Fibroblast of peridontal ligament (primary cell): ENCODE measurements around the gene SERPINA6.
"Not testable (repeated sequence)": the region's sequence is repeated elsewhere in the genome, so short reads cannot be mapped to it uniquely, and the experiment has no call there.

Source experiments
- DNase-seq: peaks from one replicate; pipeline ENCODE4 v3.0.0-alpha.2; 2010; ENCODE audit errors: extremely low read depth

Gene SERPINA6

DNA sequence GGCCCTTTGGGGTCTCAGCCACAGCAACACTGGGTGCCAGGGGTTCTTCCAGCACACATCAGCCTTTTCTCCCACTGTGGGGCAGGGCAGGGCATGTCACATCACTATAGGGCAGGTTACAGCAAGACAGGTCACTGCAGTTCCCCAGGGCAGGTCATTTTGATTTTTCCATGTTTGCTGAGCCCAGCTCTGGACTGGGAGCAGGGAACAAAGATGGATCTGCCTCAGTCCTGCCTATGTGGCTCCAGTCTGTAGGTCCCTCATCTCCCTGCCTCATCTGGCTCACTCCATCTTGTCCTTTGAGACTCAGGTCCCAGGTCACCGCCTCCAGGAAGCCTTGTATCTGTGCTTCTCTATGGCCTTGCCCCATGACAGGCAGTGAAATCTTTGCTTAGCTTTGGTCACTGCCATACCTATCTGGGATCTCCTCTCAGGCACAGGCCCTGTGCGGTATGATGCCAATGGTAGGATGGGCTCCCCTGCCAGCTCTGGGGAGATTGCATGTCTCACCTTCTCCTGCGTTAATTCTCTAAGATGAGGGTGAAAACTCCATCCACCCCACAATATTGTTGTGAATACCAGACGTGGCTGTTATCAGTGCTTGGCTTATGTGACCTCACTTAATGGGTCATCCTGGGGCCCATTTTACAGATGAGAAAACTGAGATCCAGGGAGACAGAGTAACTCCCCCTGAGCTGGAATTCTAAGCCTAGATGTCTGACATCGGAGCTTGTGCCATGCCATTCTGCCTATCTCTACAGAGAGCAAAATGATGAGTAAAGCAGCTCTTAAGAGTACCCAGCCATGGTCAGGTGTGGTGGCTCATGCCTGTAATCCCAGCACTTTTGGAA lies 1.5 kb downstream of the SERPINA6 start:
- DNase-seq: no peak

DNA sequence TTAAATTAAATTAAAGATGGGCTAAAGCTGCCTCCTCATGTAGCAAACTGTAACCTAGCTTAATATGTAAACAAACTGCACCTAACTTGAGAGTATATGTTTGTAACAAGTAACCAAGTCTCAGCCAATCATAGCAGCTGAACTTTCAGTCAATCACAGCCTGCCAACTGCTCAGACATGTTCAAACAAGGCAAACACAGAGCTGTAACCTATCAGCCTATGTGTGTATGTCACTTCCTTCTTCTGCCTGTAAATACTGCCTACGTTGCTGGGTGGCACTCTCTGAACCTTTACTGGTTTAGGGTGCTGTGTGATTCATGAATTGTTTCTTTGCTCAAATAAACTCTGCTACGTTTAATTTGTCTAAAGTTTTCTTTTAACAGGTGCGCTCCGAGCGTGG lies 2.9 kb downstream of the SERPINA6 start:
- no peak for DNase-seq

DNA sequence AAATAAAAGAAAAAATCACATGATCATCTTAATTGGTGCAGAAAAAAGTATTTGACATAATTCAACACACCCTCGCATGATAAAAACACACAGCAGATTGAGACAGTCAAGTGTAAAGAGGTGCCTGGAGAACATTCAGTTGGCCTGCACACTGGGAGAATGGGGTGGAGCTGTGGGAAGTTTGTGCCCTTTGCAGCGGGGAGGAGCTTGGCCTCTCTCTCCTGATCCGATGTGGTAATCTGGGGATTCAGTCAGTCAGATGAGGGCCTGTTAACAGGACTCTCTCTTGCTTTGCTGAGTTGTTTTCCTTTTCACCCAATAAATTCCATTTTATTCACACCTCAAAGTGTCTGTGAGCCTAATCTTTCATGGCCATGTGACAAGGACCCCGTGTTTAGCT lies 5.9 kb downstream of the SERPINA6 start:
- peak; percentile 41 for DNase-seq

DNA sequence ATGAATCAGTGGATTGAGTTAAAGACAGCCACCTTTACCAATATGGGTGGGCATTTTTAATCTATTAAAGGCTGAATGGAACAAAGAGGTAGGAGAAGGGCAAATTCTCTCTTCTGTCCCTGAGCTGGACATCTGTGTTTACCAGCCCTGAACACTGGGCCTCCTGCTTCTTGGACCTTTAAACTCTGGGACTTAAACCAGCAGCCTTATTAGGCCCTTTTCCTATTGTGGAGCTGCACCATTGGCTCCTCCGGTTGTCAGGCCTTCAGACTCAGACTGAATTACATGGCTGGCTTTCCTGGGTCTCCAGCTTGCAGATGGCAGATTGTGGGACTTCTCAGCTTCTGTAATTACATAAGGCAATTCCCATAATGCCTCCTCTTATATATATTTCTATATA lies 6.4 kb downstream of the SERPINA6 start:
- no peak for DNase-seq

DNA sequence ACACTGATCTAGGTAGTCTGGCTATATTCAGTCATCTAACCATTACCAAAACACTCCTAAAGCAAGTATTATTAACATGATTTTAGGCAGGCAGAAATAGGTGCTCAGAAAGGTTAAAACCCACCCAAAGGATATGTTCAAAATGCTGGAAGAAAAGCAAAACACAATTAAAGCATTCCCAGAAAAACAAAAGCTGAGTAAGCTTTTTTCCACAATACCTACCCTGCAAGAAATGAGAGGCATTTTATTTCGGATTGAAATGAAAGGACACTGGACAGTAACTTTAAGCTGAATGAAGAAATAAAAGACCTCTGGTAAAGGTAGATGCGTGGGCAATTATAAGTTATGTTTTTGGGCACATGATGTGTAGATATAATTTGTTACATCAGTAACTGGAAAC lies 8.2 kb downstream of the SERPINA6 start:
- no peak for DNase-seq

DNA sequence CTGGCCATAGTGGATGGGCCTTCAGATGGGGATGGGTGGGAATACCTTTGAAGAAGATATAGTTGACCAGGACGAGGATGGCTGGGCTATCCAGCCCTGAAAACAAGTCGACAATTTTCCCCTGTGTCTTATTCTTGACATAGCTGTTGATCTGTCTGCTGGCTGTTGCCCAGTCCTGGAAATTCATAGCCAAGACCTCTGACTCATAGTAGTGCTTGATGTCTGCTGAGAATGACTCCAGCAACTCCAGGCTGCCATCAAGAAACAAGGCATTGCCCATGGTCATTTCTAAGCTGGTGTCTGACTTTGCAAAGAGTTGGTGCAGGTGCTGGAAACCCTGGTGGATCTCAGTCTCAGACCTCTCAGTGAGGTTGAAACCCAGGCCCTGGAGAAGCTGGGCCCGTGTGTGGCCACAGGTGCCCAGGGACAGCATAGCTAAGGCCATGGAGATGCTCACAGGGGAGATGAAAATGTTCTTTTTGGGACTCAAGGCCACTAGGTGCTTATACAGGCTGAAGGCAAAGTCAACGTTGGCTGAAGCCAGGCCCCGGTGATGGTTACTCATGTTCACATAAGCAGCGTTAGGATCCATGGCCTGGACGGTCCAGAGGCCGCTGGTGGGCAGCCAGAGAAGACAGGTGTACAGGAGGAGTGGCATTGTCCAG lies 9.0 kb downstream of the SERPINA6 start:
- DNase-seq: peak; percentile 43

DNA sequence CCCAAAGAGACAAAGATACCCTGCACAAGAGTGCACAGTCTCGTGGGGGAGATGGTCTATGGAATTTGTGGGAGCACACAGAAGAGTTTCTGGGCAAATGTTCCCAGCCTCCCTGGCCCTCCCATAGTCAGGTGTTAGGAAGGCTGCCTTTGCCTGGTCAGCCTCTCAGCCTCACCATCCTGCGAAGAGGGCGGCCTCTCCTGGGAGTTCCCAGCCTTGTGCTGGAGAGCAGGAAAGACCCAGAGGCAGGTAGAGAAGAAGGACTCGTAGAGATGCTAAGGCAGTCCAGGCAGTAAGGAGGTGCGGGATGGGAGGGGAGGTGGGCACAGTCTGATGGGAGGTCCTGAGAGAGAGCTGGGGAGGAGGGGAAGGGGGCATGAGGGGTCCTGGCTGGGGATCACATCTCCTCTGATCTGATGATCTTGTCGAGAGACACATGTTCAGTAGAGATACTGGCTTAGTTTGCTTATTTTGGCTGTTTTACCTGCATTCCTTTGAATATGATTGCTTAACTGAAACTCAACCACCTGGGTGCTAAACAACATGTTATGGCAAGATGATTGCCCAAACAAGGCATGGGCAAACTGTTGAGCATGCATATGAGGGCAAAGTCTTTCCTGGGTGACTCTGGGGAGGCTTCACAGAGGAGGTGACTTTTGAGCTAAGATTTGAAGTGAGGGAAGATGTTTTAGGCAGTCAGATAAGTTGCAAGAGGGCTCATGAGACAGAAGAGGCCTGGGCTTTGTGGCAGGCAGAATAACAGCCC lies 10.5 kb downstream of the SERPINA6 start:
- DNase-seq: no peak

DNA sequence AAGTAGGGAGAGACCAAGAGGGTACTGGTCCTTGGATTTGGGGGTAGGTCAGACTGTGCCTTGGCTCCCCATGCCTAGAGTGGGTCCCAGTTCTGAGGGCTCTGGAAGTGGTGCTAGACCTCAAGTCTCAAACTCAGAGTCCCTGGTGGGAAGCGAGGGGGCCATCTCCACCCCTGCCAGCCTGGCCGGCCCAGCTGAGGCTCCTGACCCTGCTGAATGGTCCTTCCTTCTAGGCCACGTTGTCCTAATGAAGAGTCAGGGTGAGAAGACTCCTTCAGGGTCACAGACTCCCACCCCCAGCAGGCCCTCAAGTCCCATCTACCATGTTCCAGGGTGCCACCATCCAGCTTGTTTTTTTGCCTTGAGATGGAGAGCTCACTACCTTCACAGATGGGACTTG lies 12.9 kb downstream of the SERPINA6 start:
- DNase-seq: no peak

DNA sequence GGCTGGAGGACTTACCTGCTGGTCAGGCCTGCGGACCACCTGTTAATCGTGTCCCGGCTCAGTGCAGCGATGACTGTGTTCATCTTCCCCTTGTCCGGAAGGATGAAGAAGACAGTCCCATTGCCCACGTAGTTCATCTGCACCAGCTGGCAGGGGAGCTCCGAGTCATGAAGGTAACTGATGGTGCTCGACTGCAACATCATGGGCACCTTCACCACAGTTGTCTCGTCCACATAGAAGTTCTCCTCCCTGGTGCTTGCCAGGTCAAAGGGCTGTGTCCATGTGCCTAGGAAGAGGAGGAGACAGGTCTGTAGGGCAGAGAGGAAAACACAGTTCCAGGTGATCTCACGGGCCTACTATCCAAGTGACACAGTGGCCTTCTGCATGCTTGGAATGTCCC lies 13.4 kb downstream of the SERPINA6 start:
- DNase-seq: no peak

DNA sequence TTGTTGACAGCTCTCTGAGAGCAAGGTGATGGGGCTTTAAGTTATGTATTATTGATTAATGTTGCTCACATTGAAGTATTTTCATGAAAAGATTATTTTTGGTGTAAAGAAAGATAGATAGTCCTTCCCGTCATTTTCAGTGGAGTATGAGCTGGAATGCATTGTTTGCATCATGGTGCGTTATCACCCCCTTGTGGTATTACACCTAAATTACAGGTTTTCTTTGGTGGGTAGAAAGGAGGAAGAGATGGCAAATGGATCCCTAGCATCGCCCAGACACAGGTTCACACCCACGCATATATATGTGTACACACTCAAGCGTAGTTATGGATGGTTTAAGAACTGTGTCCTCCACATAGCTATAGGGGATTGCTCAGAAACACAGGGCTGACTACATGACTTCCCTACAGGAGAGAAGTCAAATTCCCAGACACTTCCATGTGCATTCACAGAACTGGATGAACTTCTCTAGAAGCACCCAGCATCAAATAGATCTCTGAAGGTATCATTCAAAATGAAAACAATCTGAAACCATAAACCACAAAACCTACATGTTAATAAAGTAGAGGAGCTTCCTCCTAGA lies 15.6 kb downstream of the SERPINA6 start:
- DNase-seq: no peak

DNA sequence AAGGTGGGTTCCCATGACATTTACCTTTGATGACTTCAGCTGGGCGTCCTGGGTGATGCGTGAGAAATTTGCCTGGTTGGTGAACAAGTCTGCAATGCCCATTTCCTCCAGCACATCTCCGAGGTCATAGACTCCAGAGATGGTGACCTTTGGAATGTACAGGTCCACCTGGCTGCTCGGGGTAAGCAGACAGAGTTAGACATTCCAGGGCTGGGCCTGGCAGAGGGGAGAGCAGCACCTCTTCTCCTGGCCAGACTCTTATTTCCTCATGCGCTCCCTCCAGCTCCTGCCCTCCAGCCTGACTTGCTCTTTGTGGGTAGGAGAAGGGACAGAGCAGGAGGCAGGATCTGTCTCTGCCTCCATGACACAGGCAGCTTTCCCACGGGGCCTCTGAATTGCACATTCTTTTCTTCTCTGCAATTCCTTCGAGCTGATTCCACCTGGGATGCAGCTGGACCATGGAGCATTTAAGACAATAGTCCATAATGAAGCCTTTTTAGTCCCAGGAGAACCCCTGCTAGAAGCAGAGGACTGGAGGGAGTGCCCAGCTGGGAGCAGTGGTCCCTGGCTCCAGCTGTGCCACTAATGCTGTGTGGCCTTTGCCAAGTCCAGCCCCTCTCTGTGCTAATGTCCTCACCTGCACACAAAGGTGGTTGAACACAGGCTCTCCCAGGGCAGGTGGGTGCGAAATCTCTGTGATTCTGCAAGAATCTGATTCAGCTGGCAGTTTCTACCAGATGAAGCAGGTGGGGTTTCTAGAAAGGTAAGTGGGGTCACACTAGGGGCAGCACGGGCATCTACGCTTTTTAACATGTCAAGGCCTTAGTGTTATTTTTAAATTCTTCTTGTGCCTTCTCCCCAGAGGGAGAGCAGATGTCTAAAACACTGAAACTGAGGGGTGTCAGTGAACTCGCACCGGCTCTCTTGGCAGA lies 16.8 kb downstream of the SERPINA6 start:
- DNase-seq: no peak

DNA sequence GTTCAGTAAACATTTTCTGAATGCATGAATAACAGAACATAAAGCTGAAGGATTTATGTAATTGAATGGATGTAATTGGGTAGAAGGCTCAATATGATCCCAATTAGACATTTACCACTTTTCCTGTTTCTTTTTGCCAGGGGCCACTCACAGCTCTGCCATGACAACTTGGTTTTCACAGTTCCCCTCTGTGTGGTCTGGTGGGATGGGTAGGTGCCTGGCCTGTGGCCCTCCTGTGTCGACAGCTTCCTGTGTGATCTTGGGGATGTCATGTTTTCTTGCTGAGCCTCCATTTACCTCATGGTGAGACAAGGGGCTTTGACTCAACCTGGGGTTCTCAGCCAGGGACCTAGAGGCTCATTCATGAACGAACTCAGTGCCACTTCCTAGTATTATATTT lies 17.5 kb downstream of the SERPINA6 start:
- DNase-seq: no peak

DNA sequence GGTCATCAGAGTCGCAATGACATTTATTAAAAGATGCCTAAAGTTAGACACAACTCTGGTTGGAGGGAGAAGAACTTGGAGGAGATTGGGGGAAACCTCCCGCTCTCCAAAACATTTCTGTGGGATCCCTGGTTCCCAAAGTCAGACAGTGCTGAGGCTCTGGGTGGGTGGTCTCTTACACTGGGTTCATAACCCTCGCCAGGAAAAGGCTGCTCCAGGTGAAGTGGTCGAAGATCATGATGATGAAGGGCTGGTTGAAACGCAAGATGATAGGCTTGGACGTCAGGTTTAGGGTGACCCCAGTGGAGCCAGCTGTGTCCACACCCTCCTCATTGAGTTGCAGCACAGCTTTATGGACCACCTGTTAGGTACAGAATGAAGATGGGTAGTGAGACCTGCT lies 18.9 kb downstream of the SERPINA6 start:
- no peak for DNase-seq

DNA sequence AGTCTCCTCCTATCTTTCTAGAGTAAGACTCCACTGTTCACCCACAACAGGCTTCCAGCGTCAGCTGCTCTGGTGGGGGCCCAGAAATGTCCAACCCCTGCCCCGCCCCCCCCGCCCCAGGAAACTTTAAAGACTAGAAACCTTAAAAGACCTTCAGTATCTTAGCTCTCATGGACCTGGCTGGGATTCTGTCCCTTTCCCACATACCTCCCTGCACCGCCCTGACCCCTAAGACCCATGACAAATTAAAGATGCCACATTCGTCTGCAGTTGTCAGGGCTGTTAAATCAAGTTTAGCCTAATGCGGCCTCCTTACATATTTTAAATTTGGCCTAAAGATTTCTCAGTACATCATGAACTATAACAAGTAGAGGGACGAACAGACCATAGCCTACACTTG lies 20.0 kb downstream of the SERPINA6 start:
- no peak for DNase-seq

DNA sequence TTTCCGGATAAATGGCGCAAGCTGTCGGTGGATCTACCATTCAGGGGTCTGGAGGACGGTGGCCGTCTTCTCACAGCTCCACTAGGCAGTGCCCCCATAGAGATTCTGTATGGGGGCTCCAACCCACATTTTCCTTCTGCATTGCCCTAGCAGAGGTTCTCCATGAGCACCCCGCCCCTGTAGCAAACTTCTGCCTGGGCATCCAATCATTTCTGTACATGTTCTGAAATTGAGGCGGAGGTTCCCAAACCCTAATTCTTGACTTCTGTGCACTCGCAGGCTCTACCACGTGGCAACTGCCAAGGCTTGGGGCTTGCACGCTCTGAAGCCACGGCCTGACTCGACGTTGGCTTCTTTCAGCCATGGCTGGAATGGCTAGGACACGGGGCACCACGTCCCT lies 25.0 kb downstream of the SERPINA6 start:
- DNase-seq: no peak

DNA sequence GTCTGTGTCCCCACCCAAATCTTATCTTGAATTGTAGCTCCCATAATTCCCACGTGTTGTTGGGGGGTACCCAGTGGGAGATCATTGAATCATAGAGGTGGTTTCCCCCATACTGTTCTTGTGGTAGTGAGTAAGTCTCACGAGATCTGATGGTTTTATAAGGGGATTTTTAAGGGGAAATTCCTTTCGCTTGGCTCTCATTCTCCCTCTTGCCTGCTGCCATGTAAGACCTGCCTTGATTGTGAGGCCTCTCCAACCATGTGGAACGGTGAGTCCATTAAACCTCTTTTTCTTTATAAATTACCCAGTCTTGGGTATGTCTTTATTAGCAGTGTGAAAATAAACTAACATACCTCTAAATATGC lies 27.0 kb downstream of the SERPINA6 start:
- not testable (repeated sequence) for DNase-seq

DNA sequence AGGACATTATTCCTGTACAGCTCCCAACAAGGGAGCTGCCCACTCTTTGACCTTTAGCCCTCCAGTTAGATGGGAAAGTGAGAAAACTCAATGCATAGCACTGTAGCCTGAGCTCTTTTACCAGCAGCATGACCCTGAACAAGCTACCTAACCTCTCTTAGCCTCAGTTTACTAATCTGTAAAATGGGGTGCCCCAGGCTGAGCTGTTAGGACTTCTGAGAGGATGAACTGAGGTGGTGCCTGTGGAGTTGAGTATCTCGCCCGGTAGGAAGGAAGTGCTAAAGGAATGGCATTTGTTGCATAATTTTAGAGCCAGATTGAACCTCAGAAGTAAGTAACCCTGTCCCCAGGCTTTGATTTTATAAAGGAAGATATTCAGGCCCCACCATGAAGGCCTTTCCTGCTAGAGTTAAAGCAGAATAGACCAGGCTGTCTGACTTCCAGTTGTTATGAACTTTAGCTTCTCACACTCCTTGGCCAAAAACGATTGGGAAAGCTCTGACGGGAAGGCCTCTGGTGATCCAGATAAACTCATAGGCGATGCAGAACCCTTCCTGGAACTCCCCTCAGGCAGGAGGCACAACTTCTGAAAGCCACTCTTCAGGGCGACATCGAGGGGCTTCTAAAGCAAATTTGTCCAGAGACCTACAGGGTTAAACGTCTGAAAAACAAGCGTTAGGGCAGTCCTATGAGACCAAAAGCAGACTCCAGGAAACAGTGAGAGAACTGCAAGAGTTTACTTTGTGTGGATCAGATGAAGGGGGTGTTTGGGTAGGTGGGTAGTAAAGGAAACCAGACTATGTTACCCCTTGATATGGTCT lies 27.6 kb downstream of the SERPINA6 start:
- no peak for DNase-seq

DNA sequence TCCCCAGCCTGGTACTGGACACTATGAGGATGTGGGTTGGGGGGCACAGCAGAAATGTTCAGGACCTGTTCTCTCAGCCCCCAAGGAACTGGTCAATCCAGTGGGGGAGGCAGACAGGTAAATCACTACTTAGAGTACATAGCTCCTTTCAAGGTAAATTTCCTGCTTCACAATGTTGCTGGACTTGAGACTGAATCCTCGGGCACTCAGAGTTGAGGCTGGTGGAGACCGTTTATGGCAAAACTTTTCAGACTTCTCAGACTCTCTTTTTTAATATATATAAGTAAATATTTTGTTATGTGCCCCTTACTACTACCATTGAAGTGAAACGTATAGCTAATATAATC lies 29.6 kb downstream of the SERPINA6 start:
- no peak for DNase-seq

DNA sequence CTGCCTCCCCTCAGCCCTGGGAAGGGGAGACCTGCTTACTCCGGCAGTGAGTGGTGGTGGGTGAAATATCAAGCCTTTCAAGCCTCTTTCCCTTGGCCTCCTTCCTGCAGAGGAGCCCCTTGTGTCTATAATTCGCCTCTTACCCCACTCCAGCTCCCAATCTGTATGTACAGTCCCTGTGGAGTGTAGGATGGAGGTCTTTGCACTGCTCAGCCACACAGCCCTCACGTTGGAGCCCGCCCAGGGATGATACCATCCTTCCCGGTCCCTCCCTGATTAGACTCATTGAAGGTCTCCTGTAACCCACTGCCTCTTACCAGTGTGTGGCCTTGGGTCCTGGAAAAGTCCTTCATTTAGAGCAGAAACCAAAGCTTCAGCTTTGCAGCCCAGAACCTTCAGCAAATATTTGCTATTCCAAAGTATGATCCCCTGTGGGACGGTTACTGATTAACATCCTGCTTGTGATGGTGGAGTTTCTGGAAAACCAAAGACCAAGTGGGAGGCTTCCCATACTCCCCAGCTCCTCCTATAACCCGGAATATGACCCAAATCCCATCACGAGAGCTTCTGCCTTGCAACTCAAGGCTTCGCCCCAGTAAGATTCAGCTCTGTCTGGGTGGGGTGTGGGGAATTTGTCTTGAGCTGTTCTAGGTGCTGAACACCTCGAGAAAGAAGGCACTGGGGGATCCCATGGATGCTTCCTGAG lies 30.1 kb downstream of the SERPINA6 start, which contains the start of gene SERPINA10:
Gene SERPINA10 (minus strand): TSS at position 397 of the 706 bp plus-strand sequence. CDS start 2,675 bp downstream, outside the sequence.
- no peak for DNase-seq

DNA sequence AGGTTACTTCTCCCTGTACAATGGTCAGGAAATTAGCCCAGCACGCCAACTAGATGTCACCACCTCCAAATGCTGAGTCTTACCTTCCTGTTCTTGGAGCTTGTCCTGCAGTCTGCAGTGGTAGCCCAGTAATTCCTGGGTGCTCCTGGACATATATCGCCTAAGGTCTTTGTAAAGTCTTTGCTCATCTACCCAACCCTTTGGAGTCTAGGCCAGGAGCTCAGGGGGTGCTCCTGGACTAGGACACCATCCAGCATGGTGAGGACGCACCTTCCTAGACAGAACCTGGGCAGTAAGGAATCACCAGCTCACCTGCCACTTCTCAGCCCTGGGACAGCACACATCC lies 30.6 kb downstream of the SERPINA6 start:
- DNase-seq: no peak
